Measurements from ENCODE around the gene INSYN2B.

Gene INSYN2B

DNA sequence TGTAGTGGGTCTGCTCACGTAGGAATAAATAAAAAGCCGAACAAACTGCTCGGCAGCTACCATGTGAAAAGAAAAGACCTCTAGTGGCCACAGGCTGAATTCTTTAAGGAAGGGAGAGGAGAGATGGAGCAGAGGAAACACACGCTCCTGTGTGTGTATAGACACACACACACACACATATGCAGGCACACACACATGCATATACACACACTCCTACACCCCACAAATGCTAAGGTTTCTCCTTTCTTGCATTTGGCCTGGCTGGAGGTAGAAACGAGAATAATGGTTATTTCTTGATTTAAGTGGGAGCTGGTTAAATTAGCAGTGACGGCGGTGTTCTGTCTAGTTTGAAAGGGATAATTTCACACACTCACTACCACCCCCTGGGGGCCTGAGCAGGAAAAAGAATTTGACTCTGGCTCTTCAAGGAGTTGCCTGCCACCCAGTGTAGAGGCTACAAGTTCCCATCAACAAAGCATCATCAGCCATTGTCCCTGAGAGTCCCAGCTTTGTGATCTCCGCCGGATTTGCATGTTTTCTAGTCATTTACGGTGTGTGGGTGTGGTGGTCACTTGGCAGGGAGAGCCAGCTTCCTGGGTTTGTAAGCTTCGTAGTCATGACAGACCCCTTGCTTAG lies at the start of gene INSYN2B:
TSS of gene INSYN2B (minus strand) at position 78 of the 636 bp plus-strand sequence. CDS start 96,597 bp downstream, outside the sequence.
- peak within 1 kb of the TSS; percentile 45 to 58 for H3K4me3 ChIP-seq (ENCODE audit: low read length in 2 of 2)
- no peak within 1 kb of the TSS for H3K27ac ChIP-seq (ENCODE audit: low read length)
- no peak within 1 kb of the TSS for H3K9ac ChIP-seq (ENCODE audit: low read length in 2 of 2)
- peaks cover 7 to 20% of the 10 kb centered on the region in 2 donors for H3K27me3 ChIP-seq (ENCODE audit: control insufficient read depth in 1 of 2, insufficient read depth in 2 of 2, low read length in 2 of 2)
- no peaks in the 10 kb centered on the region for H3K36me3 ChIP-seq (ENCODE audit: control insufficient read depth in 2 of 2, insufficient read depth in 2 of 2, low read length in 2 of 2)
- H3K9me3 ChIP-seq (ENCODE audit: control insufficient read depth in 2 of 2, low read length in 2 of 2) = no peaks in the 10 kb centered on the region
- peaks cover 4% of the 10 kb centered on the region for H3K4me1 ChIP-seq (ENCODE audit: control insufficient read depth, insufficient read depth, low read length)

GRCh38 chr5:170028124-170028523 lies 47.8 kb upstream of the INSYN2B start:
- Histone ChIP-seq H3K4me3 (ENCODE audit: low read length in 2 of 2) (no peak overlapping the region), H3K9ac (ENCODE audit: low read length in 2 of 2) (no peak overlapping the region), H3K4me1 (ENCODE audit: control insufficient read depth, insufficient read depth, low read length) (no peaks in the 10 kb centered on the region), H3K9me3 (ENCODE audit: control insufficient read depth in 2 of 2, low read length in 2 of 2) (no peaks in the 10 kb centered on the region), H3K27me3 (ENCODE audit: control insufficient read depth in 1 of 2, insufficient read depth in 2 of 2, low read length in 2 of 2) (no peaks in the 10 kb centered on the region), H3K36me3 (ENCODE audit: control insufficient read depth in 2 of 2, insufficient read depth in 2 of 2, low read length in 2 of 2) (no peaks in the 10 kb centered on the region), H3K27ac (ENCODE audit: low read length) (no peak overlapping the region)

GRCh38 chr5:170025853-170026252 lies 45.6 kb upstream of the INSYN2B start:
- H3K27me3 ChIP-seq (ENCODE audit: control insufficient read depth in 1 of 2, insufficient read depth in 2 of 2, low read length in 2 of 2) = peaks cover 0 to 4% of the 10 kb centered on the region in 2 donors
- H3K4me3 ChIP-seq (ENCODE audit: low read length in 2 of 2) = no peak overlapping the region
- H3K27ac ChIP-seq (ENCODE audit: low read length) = no peak overlapping the region
- H3K36me3 ChIP-seq (ENCODE audit: control insufficient read depth in 2 of 2, insufficient read depth in 2 of 2, low read length in 2 of 2) = no peaks in the 10 kb centered on the region
- no peak overlapping the region for H3K9ac ChIP-seq (ENCODE audit: low read length in 2 of 2)
- H3K4me1 ChIP-seq (ENCODE audit: control insufficient read depth, insufficient read depth, low read length) = no peaks in the 10 kb centered on the region
- H3K9me3 ChIP-seq (ENCODE audit: control insufficient read depth in 2 of 2, low read length in 2 of 2) = peaks cover 0 to 2% of the 10 kb centered on the region in 2 donors

- no peak overlapping the region for H3K4me3 ChIP-seq (ENCODE audit: low read length in 2 of 2)
- no peaks in the 10 kb centered on the region for H3K4me1 ChIP-seq (ENCODE audit: control insufficient read depth, insufficient read depth, low read length)
- H3K27me3 ChIP-seq (ENCODE audit: control insufficient read depth in 1 of 2, insufficient read depth in 2 of 2, low read length in 2 of 2) = peaks cover 0 to 7% of the 10 kb centered on the region in 2 donors
- no peaks in the 10 kb centered on the region for H3K36me3 ChIP-seq (ENCODE audit: control insufficient read depth in 2 of 2, insufficient read depth in 2 of 2, low read length in 2 of 2)
- no peak overlapping the region for H3K27ac ChIP-seq (ENCODE audit: low read length)
- peaks cover 0 to 2% of the 10 kb centered on the region in 2 donors for H3K9me3 ChIP-seq (ENCODE audit: control insufficient read depth in 2 of 2, low read length in 2 of 2)
- H3K9ac ChIP-seq (ENCODE audit: low read length in 2 of 2) = no peak overlapping the region
These were observed 41.2 kb upstream of the INSYN2B start for GRCh38 chr5:170021506-170021905.

DNA sequence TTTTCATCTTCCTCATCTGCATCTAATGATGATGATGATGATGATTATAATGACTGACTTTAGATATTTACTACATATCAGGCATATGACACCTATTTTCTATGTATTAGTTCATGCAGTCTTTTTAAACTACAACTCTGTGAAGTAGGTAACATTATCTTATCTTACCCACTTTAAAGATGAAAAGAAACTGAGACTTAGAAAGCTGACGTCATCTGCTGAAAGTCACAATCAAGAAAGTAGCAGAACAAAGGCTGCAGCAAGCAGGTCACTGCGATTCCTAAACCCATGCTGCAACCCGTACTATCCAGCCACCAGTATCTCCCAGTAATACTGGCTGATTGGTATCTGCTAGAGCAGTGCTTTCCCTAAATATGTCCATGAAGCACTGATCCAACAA lies 40.1 kb upstream of the INSYN2B start:
- Histone ChIP-seq H3K27me3 (ENCODE audit: control insufficient read depth in 1 of 2, insufficient read depth in 2 of 2, low read length in 2 of 2) (peaks cover 0 to 9% of the 10 kb centered on the region in 2 donors), H3K9me3 (ENCODE audit: control insufficient read depth in 2 of 2, low read length in 2 of 2) (peaks cover 0 to 2% of the 10 kb centered on the region in 2 donors), H3K4me1 (ENCODE audit: control insufficient read depth, insufficient read depth, low read length) (no peaks in the 10 kb centered on the region), H3K36me3 (ENCODE audit: control insufficient read depth in 2 of 2, insufficient read depth in 2 of 2, low read length in 2 of 2) (no peaks in the 10 kb centered on the region), H3K4me3 (ENCODE audit: low read length in 2 of 2) (no peak overlapping the region), H3K9ac (ENCODE audit: low read length in 2 of 2) (no peak overlapping the region), H3K27ac (ENCODE audit: low read length) (no peak overlapping the region)

GRCh38 chr5:170012622-170013021 lies 32.3 kb upstream of the INSYN2B start:
- H3K9me3 ChIP-seq (ENCODE audit: control insufficient read depth in 2 of 2, low read length in 2 of 2) = no peaks in the 10 kb centered on the region

DNA sequence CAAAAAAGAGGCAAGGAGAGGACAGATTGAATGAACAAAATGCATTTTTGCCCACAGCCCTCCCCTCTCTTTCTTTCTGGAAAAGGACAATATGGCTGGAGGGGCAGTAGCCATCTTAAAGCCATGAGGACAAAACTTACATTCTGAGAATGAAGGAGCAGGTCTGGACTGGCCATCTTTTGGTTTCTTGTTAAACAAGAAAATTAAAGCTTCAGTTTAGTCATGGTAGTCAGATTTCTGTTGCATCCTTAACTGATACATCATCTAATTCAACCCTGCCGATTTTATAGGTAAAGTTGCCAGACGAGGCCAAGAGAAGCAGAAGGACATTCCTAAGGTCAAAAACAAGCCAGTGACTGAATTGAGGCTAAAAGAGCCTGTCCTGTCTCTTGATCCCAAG lies 31.5 kb upstream of the INSYN2B start:
- H3K36me3 ChIP-seq (ENCODE audit: control insufficient read depth in 2 of 2, insufficient read depth in 2 of 2, low read length in 2 of 2) = no peaks in the 10 kb centered on the region
- H3K27ac ChIP-seq (ENCODE audit: low read length) = no peak overlapping the region
- H3K9me3 ChIP-seq (ENCODE audit: control insufficient read depth in 2 of 2, low read length in 2 of 2) = no peaks in the 10 kb centered on the region
- no peak overlapping the region for H3K9ac ChIP-seq (ENCODE audit: low read length in 2 of 2)
- no peaks in the 10 kb centered on the region for H3K4me1 ChIP-seq (ENCODE audit: control insufficient read depth, insufficient read depth, low read length)
- H3K27me3 ChIP-seq (ENCODE audit: control insufficient read depth in 1 of 2, insufficient read depth in 2 of 2, low read length in 2 of 2) = peaks cover 0 to 2% of the 10 kb centered on the region in 2 donors
- no peak overlapping the region for H3K4me3 ChIP-seq (ENCODE audit: low read length in 2 of 2)

More at GRCh38 chr5:170012622-170013021, 32.3 kb upstream of the INSYN2B start:
- no peak overlapping the region for H3K27ac ChIP-seq (ENCODE audit: low read length)
- H3K27me3 ChIP-seq (ENCODE audit: control insufficient read depth in 1 of 2, insufficient read depth in 2 of 2, low read length in 2 of 2) = peaks cover 0 to 2% of the 10 kb centered on the region in 2 donors
- no peak overlapping the region for H3K9ac ChIP-seq (ENCODE audit: low read length in 2 of 2)
- H3K36me3 ChIP-seq (ENCODE audit: control insufficient read depth in 2 of 2, insufficient read depth in 2 of 2, low read length in 2 of 2) = no peaks in the 10 kb centered on the region
- H3K4me3 ChIP-seq (ENCODE audit: low read length in 2 of 2) = no peak overlapping the region
- H3K4me1 ChIP-seq (ENCODE audit: control insufficient read depth, insufficient read depth, low read length) = no peaks in the 10 kb centered on the region

GRCh38 chr5:170010595-170010994 lies 30.3 kb upstream of the INSYN2B start:
- Histone ChIP-seq H3K36me3 (ENCODE audit: control insufficient read depth in 2 of 2, insufficient read depth in 2 of 2, low read length in 2 of 2) (no peaks in the 10 kb centered on the region), H3K27ac (ENCODE audit: low read length) (no peak overlapping the region), H3K4me3 (ENCODE audit: low read length in 2 of 2) (no peak overlapping the region), H3K4me1 (ENCODE audit: control insufficient read depth, insufficient read depth, low read length) (no peaks in the 10 kb centered on the region), H3K9ac (ENCODE audit: low read length in 2 of 2) (no peak overlapping the region), H3K27me3 (ENCODE audit: control insufficient read depth in 1 of 2, insufficient read depth in 2 of 2, low read length in 2 of 2) (no peaks in the 10 kb centered on the region), H3K9me3 (ENCODE audit: control insufficient read depth in 2 of 2, low read length in 2 of 2) (no peaks in the 10 kb centered on the region)

DNA sequence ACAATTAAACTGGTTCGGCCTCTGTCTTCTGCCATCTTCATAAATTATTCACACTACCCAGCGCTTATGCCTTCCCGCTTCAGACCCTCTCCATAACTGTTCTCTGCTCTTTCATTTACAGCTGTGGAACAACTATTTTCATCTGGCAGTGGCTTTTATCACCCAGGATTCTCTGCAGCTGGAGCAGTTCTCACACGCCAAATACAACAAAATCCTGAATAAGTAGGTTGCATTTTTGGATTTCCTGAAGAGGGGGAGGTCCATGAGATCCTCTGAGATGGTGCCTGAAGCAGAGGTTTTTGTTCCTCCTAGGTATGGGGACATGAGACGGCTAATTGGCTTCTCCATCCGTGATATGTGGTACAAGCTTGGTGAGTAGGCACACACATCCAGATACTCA lies 28.1 kb upstream of the INSYN2B start:
- no peak overlapping the region for H3K27ac ChIP-seq (ENCODE audit: low read length)
- no peaks in the 10 kb centered on the region for H3K36me3 ChIP-seq (ENCODE audit: control insufficient read depth in 2 of 2, insufficient read depth in 2 of 2, low read length in 2 of 2)
- no peak overlapping the region for H3K4me3 ChIP-seq (ENCODE audit: low read length in 2 of 2)
- H3K4me1 ChIP-seq (ENCODE audit: control insufficient read depth, insufficient read depth, low read length) = no peaks in the 10 kb centered on the region
- no peaks in the 10 kb centered on the region for H3K9me3 ChIP-seq (ENCODE audit: control insufficient read depth in 2 of 2, low read length in 2 of 2)
- H3K27me3 ChIP-seq (ENCODE audit: control insufficient read depth in 1 of 2, insufficient read depth in 2 of 2, low read length in 2 of 2) = no peaks in the 10 kb centered on the region
- no peak overlapping the region for H3K9ac ChIP-seq (ENCODE audit: low read length in 2 of 2)

- Histone ChIP-seq H3K4me1 (ENCODE audit: control insufficient read depth, insufficient read depth, low read length) (no peaks in the 10 kb centered on the region), H3K36me3 (ENCODE audit: control insufficient read depth in 2 of 2, insufficient read depth in 2 of 2, low read length in 2 of 2) (no peaks in the 10 kb centered on the region), H3K27me3 (ENCODE audit: control insufficient read depth in 1 of 2, insufficient read depth in 2 of 2, low read length in 2 of 2) (no peaks in the 10 kb centered on the region), H3K9ac (ENCODE audit: low read length in 2 of 2) (no peak overlapping the region), H3K27ac (ENCODE audit: low read length) (no peak overlapping the region), H3K9me3 (ENCODE audit: control insufficient read depth in 2 of 2, low read length in 2 of 2) (no peaks in the 10 kb centered on the region), H3K4me3 (ENCODE audit: low read length in 2 of 2) (no peak overlapping the region)
These were observed 25.7 kb upstream of the INSYN2B start for GRCh38 chr5:170006021-170006420.

- H3K4me3 ChIP-seq (ENCODE audit: low read length in 2 of 2) = no peak overlapping the region
- no peaks in the 10 kb centered on the region for H3K9me3 ChIP-seq (ENCODE audit: control insufficient read depth in 2 of 2, low read length in 2 of 2)
- H3K4me1 ChIP-seq (ENCODE audit: control insufficient read depth, insufficient read depth, low read length) = no peaks in the 10 kb centered on the region
- no peak overlapping the region for H3K27ac ChIP-seq (ENCODE audit: low read length)
- H3K27me3 ChIP-seq (ENCODE audit: control insufficient read depth in 1 of 2, insufficient read depth in 2 of 2, low read length in 2 of 2) = no peaks in the 10 kb centered on the region
- no peak overlapping the region for H3K9ac ChIP-seq (ENCODE audit: low read length in 2 of 2)
- H3K36me3 ChIP-seq (ENCODE audit: control insufficient read depth in 2 of 2, insufficient read depth in 2 of 2, low read length in 2 of 2) = no peaks in the 10 kb centered on the region
These were observed 19.9 kb upstream of the INSYN2B start for GRCh38 chr5:170000155-170000554.
